OCI-LY3 (cell line): ENCODE measurements around the gene COL12A1.

Experiments
- H2AFZ ChIP-seq: fragments of 200-600, 300-600 bp; shearing (Covaris generic); 2 replicates; pipeline ENCODE4 v1.6.0; 2014; ENCODE audit warnings: antibody characterized with exemption, low read depth, low read length
- H3K27ac ChIP-seq: fragments of 200-600, 300-600 bp; sonication (generic); 2 replicates; pipeline ENCODE4 v1.5.1; 2014; ENCODE audit warnings: mild to moderate bottlenecking, low read length, moderate library complexity, mixed read lengths
- H3K27me3 ChIP-seq: fragments of 200-600, 300-600 bp; sonication (generic); 2 replicates; pipeline ENCODE4 v1.6.1; 2014; ENCODE audit warnings: low read depth, low read length, mixed read lengths
- H3K36me3 ChIP-seq: fragments of 200-600, 300-600 bp; sonication (generic); replicated peaks from 2 replicates; pipeline ENCODE3; 2014; ENCODE audit warnings: low read depth, low read length, mixed read lengths
- H3K4me1 ChIP-seq: fragments of 300-600, 200-600 bp; sonication (generic); 2 replicates; pipeline ENCODE4 v1.6.1; 2014; ENCODE audit warnings: low read length, mixed read lengths
- H3K4me2 ChIP-seq: fragments of 200-600, 300-600 bp; sonication (generic); 2 replicates; pipeline ENCODE4 v1.6.1; 2014; ENCODE audit warnings: low read length, mixed read lengths
- H3K4me3 ChIP-seq: fragments of 300-600, 200-600 bp; sonication (generic); 2 replicates; pipeline ENCODE4 v1.5.1; 2014; ENCODE audit warnings: antibody characterized with exemption, mild to moderate bottlenecking, low read length, moderate library complexity
- H3K79me2 ChIP-seq: fragments of 300-600, 200-600 bp; shearing (Covaris generic); 2 replicates; pipeline ENCODE4 v1.6.1; 2014; ENCODE audit warnings: mild to moderate bottlenecking, low read length, mixed read lengths
- H3K9ac ChIP-seq: fragments of 300-600, 200-600 bp; shearing (Covaris generic); 2 replicates; pipeline ENCODE4 v1.6.0; 2014; ENCODE audit warnings: mild to moderate bottlenecking, low read length, moderate library complexity
- H3K9me3 ChIP-seq: fragments of 200-600, 300-600 bp; shearing (Covaris generic); 2 replicates; pipeline ENCODE4 v1.6.1; 2014; ENCODE audit warnings: low read length, mixed read lengths; ENCODE audit not compliant: insufficient read depth
- H4K20me1 ChIP-seq: fragments of 200-600, 300-600 bp; sonication (generic); 2 replicates; pipeline ENCODE4 v1.6.1; 2016; ENCODE audit warnings: low read length, mixed read lengths; ENCODE audit not compliant: insufficient read depth
- EZH2phosphoT487 ChIP-seq: fragments of 200-600 bp; shearing (Covaris generic); IDR thresholded peaks from 2 replicates; pipeline ENCODE4 v1.6.1; 2018; ENCODE audit warnings: antibody characterized with exemption, mixed run types, low read depth
- TF ChIP-seq, protein P1 (sequence below): fragments of 200-600, 300-600 bp; sonication (generic); IDR thresholded peaks from 2 replicates; pipeline ENCODE4 v1.5.1; 2014; ENCODE audit warnings: antibody characterized with exemption, low read length, low read depth

COL12A1 gene

DNA sequence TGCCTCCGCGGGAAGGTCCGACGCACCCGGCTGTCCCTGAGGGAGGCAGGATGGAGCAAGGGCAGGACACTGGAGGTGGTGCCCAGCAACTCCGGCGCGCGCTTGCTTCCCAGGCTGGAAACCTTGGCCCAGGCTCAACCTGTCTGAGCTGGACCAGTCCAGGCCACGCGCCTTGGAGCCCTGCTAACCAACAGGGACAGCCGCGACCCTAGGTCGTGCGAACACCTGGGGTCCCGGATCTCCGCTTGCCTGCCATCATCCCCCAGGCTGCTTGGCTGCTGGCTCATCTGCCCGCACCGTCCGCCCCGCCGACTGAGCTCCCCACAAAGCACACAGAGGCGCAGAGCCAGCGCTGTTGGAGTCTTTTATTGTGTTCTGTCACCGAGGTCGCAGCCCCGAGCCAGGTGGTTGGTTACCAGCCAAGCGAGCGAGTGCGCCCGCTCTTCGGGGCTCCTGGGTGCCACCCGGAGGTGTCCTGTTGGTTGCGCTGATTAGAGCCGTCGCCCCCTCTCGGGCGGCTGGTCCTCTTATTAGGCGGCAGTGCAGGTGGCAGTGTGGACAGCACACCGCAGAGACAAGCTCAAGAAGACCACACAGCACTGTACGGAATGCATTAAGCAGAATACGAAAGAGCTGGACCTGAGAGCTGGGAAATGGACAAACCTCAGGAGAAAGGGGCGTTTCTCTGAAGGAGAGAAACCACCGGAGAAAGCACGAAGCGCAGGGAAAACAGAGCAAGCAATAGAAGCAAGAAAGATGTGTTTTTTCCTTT lies 3.8 kb downstream of the COL12A1 start:
- H3K27me3 ChIP-seq, result no peaks in the 10 kb centered on the region
- H4K20me1 ChIP-seq, result no peaks in the 10 kb centered on the region
- no peaks in the 10 kb centered on the region for H3K36me3 ChIP-seq
- no peaks in the 10 kb centered on the region for H3K79me2 ChIP-seq
- H3K27ac ChIP-seq, result no peak overlapping the region
- no peaks in the 10 kb centered on the region for H3K9me3 ChIP-seq
- H3K9ac ChIP-seq, result no peak overlapping the region
- H3K4me3 ChIP-seq, result no peak overlapping the region
- no peak overlapping the region for H3K4me2 ChIP-seq
- H3K4me1 ChIP-seq, result no peaks in the 10 kb centered on the region
- H2AFZ ChIP-seq, result no peak overlapping the region
- TF ChIP-seq, protein P1, sequence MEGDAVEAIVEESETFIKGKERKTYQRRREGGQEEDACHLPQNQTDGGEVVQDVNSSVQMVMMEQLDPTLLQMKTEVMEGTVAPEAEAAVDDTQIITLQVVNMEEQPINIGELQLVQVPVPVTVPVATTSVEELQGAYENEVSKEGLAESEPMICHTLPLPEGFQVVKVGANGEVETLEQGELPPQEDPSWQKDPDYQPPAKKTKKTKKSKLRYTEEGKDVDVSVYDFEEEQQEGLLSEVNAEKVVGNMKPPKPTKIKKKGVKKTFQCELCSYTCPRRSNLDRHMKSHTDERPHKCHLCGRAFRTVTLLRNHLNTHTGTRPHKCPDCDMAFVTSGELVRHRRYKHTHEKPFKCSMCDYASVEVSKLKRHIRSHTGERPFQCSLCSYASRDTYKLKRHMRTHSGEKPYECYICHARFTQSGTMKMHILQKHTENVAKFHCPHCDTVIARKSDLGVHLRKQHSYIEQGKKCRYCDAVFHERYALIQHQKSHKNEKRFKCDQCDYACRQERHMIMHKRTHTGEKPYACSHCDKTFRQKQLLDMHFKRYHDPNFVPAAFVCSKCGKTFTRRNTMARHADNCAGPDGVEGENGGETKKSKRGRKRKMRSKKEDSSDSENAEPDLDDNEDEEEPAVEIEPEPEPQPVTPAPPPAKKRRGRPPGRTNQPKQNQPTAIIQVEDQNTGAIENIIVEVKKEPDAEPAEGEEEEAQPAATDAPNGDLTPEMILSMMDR, result no peak
- TF ChIP-seq EZH2phosphoT487, result no peak

DNA sequence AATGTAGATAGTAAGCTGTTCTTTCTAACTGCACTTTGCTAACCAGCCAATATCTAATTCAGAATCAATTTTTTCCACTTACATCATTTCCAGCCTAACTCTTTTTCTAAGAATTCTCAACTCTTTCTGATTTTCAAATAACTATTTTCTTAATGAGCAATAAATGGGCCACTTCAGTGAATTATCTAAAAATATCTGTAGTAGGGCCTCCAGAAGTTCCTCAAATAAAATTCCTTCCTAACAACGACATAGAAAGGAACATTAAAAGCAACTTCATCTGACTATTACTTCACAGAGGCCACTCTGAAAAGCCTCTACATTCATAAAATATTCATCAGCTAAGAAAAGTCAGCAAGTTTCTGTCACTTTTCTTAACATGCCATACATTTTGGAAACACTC lies 4.8 kb downstream of the COL12A1 start:
- no peak overlapping the region for H3K9ac ChIP-seq
- no peaks in the 10 kb centered on the region for H3K9me3 ChIP-seq
- no peak overlapping the region for H3K4me3 ChIP-seq
- TF ChIP-seq, protein P1, result no peak
- TF ChIP-seq EZH2phosphoT487, result no peak
- no peaks in the 10 kb centered on the region for H3K79me2 ChIP-seq
- no peaks in the 10 kb centered on the region for H3K27me3 ChIP-seq
- no peaks in the 10 kb centered on the region for H3K4me1 ChIP-seq
- no peak overlapping the region for H2AFZ ChIP-seq
- H3K36me3 ChIP-seq, result no peaks in the 10 kb centered on the region
- no peaks in the 10 kb centered on the region for H4K20me1 ChIP-seq
- no peak overlapping the region for H3K4me2 ChIP-seq
- no peak overlapping the region for H3K27ac ChIP-seq

DNA sequence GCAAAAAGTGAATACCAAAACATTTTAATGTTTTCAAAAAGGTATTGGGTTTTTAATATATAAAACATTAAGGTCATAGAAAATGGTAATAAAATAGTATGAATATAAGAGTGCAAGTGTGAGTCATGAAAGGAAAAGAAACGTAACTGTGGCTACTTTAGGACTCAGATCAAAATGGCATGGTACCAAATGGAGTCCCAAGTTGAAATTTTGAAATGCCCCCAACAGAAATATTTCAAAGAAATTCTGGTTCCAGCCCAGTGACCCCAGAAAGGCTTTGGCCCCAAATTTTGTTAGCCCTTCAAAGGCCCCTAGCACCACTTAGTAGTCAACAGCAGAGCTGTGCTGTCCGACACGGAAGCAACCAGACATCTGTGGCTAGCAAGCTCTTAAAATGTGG lies 6.0 kb downstream of the COL12A1 start:
- no peaks in the 10 kb centered on the region for H3K4me1 ChIP-seq
- no peak overlapping the region for H3K4me2 ChIP-seq
- TF ChIP-seq, protein P1, result no peak
- no peak for TF ChIP-seq EZH2phosphoT487
- no peak overlapping the region for H2AFZ ChIP-seq
- no peak overlapping the region for H3K9ac ChIP-seq
- no peaks in the 10 kb centered on the region for H3K9me3 ChIP-seq
- H3K27ac ChIP-seq, result no peak overlapping the region
- no peak overlapping the region for H3K4me3 ChIP-seq
- H3K27me3 ChIP-seq, result no peaks in the 10 kb centered on the region
- H3K79me2 ChIP-seq, result no peaks in the 10 kb centered on the region
- H4K20me1 ChIP-seq, result no peaks in the 10 kb centered on the region
- H3K36me3 ChIP-seq, result no peaks in the 10 kb centered on the region

DNA sequence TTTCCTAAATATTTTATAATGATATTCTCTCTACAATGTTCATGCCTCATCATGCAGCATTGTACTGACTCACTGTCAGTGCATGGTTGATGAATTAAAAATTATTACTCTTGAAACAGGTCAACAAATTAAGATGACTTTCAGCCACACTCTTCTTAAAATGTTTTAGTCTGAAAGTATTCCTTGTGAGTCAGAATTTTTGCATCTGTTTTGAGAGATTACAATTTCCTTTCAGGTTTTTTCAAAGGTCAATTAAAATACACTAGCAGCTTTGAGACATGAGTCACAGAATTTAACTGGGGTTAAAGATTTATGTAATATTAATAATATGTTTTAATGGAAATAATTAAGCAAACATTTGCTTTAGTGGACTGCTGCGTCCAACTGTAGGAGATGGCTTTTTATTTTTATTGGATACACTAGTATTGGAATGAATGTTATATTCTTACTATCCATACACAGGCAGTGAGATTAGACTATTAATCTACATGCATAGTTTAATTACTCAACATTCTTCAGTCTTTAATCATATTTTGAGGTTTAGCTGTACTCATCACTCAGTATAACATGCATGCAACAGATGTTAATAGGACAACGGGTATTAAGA lies 9.7 kb downstream of the COL12A1 start:
- no peak overlapping the region for H2AFZ ChIP-seq
- H3K27me3 ChIP-seq, result no peaks in the 10 kb centered on the region
- no peaks in the 10 kb centered on the region for H3K79me2 ChIP-seq

More for the DNA sequence above, 9.7 kb downstream of the COL12A1 start:
- Histone ChIP-seq H3K4me2 (no peak overlapping the region), H3K4me3 (no peak overlapping the region), H3K9me3 (no peaks in the 10 kb centered on the region), H3K36me3 (no peaks in the 10 kb centered on the region), H4K20me1 (no peaks in the 10 kb centered on the region), H3K4me1 (no peaks in the 10 kb centered on the region), H3K9ac (no peak overlapping the region), H3K27ac (no peak overlapping the region)
- TF ChIP-seq, protein P1, result no peak
- no peak for TF ChIP-seq EZH2phosphoT487
